Activated naive CD8-positive, alpha-beta T cell treated with anti-CD3 and anti-CD28 coated beads for 36 hours (primary cell): Measurements from ENCODE around the gene OR1I1. TPM values are rescaled to one million over a fixed set of nuclear protein-coding genes. Genes with fewer than 3 reads are reported as not detected.

Experiments
- DNase-seq: peaks from one replicate; pipeline ENCODE4 v3.0.0; 2021
- H3K27ac Mint-ChIP-seq: one replicate; pipeline ENCODE4 v1.8.0; 2022; ENCODE audit warnings: mild to moderate bottlenecking, moderate library complexity, mixed read lengths
- H3K27me3 Mint-ChIP-seq: one replicate; pipeline ENCODE4 v1.8.0; 2022; ENCODE audit warnings: mild to moderate bottlenecking, mixed read lengths
- H3K36me3 Mint-ChIP-seq: one replicate; pipeline ENCODE4 v1.8.0; 2021; ENCODE audit warnings: mild to moderate bottlenecking, mixed read lengths
- H3K4me1 Mint-ChIP-seq: one replicate; pipeline ENCODE4 v1.8.0; 2021; ENCODE audit warnings: mixed read lengths
- H3K4me3 Mint-ChIP-seq: one replicate; pipeline ENCODE4 v1.8.0; 2022; ENCODE audit warnings: mild to moderate bottlenecking, moderate library complexity, mixed read lengths
- H3K9me3 Mint-ChIP-seq: one replicate; pipeline ENCODE4 v1.8.0; 2022; ENCODE audit warnings: mixed read lengths
- total RNA-seq, 2 experiments: library from RNA; stranded (reverse); gene quantifications; one replicate each; pipeline ENCODE4 v1.2.3, GENCODE V29; 2021

The OR1I1 gene
- total RNA-seq, 2 experiments from 2014 or later, result not detected

- DNase-seq, result no peak
- peaks cover 4% of the 10 kb centered on the region for H3K36me3 Mint-ChIP-seq
- peaks cover 5% of the 10 kb centered on the region for H3K27me3 Mint-ChIP-seq
- no peak overlapping the region for H3K27ac Mint-ChIP-seq
- H3K4me1 Mint-ChIP-seq, result peaks cover 10% of the 10 kb centered on the region
- peaks cover 9% of the 10 kb centered on the region for H3K9me3 Mint-ChIP-seq
- H3K4me3 Mint-ChIP-seq, result no peak overlapping the region
Measured at GRCh38 chr19:15108845-15109767, 27.1 kb downstream of the OR1I1 start.

- Mint-ChIP-seq H3K9me3 (peaks cover 4% of the 10 kb centered on the region), H3K4me1 (peaks cover 10% of the 10 kb centered on the region), H3K36me3 (peaks cover 4% of the 10 kb centered on the region), H3K27ac (no peak overlapping the region), H3K27me3 (peaks cover 5% of the 10 kb centered on the region), H3K4me3 (no peak overlapping the region)
- DNase-seq, result no peak
Measured at GRCh38 chr19:15109768-15110417, 27.9 kb downstream of the OR1I1 start.

GRCh38 chr19:15110418-15110815, 28.4 kb downstream of the OR1I1 start:
- no peak for DNase-seq
- Mint-ChIP-seq H3K27me3 (peaks cover 5% of the 10 kb centered on the region), H3K4me3 (no peak overlapping the region), H3K27ac (no peak overlapping the region), H3K4me1 (peaks cover 10% of the 10 kb centered on the region), H3K36me3 (peaks cover 4% of the 10 kb centered on the region), H3K9me3 (peaks cover 4% of the 10 kb centered on the region)

GRCh38 chr19:15111758-15112157, 29.7 kb downstream of the OR1I1 start:
- Mint-ChIP-seq H3K27ac (peak overlapping the region; percentile 16), H3K27me3 (peaks cover 2% of the 10 kb centered on the region), H3K4me1 (peaks cover 8% of the 10 kb centered on the region), H3K9me3 (no peaks in the 10 kb centered on the region), H3K36me3 (peaks cover 4% of the 10 kb centered on the region), H3K4me3 (no peak overlapping the region)
- DNase-seq, result no peak

GRCh38 chr19:15112385-15112784, 30.4 kb downstream of the OR1I1 start:
- Mint-ChIP-seq H3K27me3 (no peaks in the 10 kb centered on the region), H3K9me3 (no peaks in the 10 kb centered on the region), H3K4me3 (no peak overlapping the region), H3K27ac (no peak overlapping the region), H3K36me3 (peaks cover 8% of the 10 kb centered on the region), H3K4me1 (peaks cover 5% of the 10 kb centered on the region)
- no peak for DNase-seq

GRCh38 chr19:15113245-15114152, 31.5 kb downstream of the OR1I1 start:
- no peaks in the 10 kb centered on the region for H3K27me3 Mint-ChIP-seq
- peaks cover 12% of the 10 kb centered on the region for H3K36me3 Mint-ChIP-seq
- H3K4me3 Mint-ChIP-seq, result no peak overlapping the region
- no peak overlapping the region for H3K27ac Mint-ChIP-seq
- no peaks in the 10 kb centered on the region for H3K4me1 Mint-ChIP-seq
- DNase-seq, result no peak
- H3K9me3 Mint-ChIP-seq, result no peaks in the 10 kb centered on the region

GRCh38 chr19:15114153-15114540, 32.1 kb downstream of the OR1I1 start:
- no peak overlapping the region for H3K27ac Mint-ChIP-seq
- H3K4me3 Mint-ChIP-seq, result no peak overlapping the region
- no peaks in the 10 kb centered on the region for H3K27me3 Mint-ChIP-seq
- DNase-seq, result no peak
- H3K36me3 Mint-ChIP-seq, result peaks cover 18% of the 10 kb centered on the region
- H3K4me1 Mint-ChIP-seq, result no peaks in the 10 kb centered on the region
- H3K9me3 Mint-ChIP-seq, result no peaks in the 10 kb centered on the region

GRCh38 chr19:15115080-15115479, 33.1 kb downstream of the OR1I1 start:
- H3K36me3 Mint-ChIP-seq, result peaks cover 26% of the 10 kb centered on the region
- H3K27ac Mint-ChIP-seq, result no peak overlapping the region
- H3K4me3 Mint-ChIP-seq, result no peak overlapping the region
- no peaks in the 10 kb centered on the region for H3K4me1 Mint-ChIP-seq
- H3K27me3 Mint-ChIP-seq, result no peaks in the 10 kb centered on the region
- no peak for DNase-seq
- no peaks in the 10 kb centered on the region for H3K9me3 Mint-ChIP-seq

- no peak overlapping the region for H3K4me3 Mint-ChIP-seq
- peaks cover 32% of the 10 kb centered on the region for H3K36me3 Mint-ChIP-seq
- H3K4me1 Mint-ChIP-seq, result no peaks in the 10 kb centered on the region
- no peaks in the 10 kb centered on the region for H3K9me3 Mint-ChIP-seq
- no peak for DNase-seq
- H3K27me3 Mint-ChIP-seq, result no peaks in the 10 kb centered on the region
- H3K27ac Mint-ChIP-seq, result no peak overlapping the region
Measured at GRCh38 chr19:15115762-15116615, 34.0 kb downstream of the OR1I1 start.

GRCh38 chr19:15116856-15117255, 34.8 kb downstream of the OR1I1 start:
- Mint-ChIP-seq H3K9me3 (no peaks in the 10 kb centered on the region), H3K27me3 (no peaks in the 10 kb centered on the region), H3K27ac (no peak overlapping the region), H3K4me1 (no peaks in the 10 kb centered on the region), H3K4me3 (no peak overlapping the region), H3K36me3 (peaks cover 35% of the 10 kb centered on the region)
- no peak for DNase-seq

GRCh38 chr19:15118248-15118647, 36.2 kb downstream of the OR1I1 start:
- DNase-seq, result no peak
- no peak overlapping the region for H3K4me3 Mint-ChIP-seq
- no peaks in the 10 kb centered on the region for H3K9me3 Mint-ChIP-seq
- H3K27me3 Mint-ChIP-seq, result no peaks in the 10 kb centered on the region
- no peak overlapping the region for H3K27ac Mint-ChIP-seq
- H3K4me1 Mint-ChIP-seq, result no peaks in the 10 kb centered on the region
- peaks cover 38% of the 10 kb centered on the region for H3K36me3 Mint-ChIP-seq

- DNase-seq, result no peak
- Mint-ChIP-seq H3K4me3 (no peak overlapping the region), H3K36me3 (peaks cover 38% of the 10 kb centered on the region), H3K4me1 (peaks cover 2% of the 10 kb centered on the region), H3K9me3 (no peaks in the 10 kb centered on the region), H3K27ac (no peak overlapping the region), H3K27me3 (no peaks in the 10 kb centered on the region)
Measured at GRCh38 chr19:15118789-15119494, 36.9 kb downstream of the OR1I1 start.

GRCh38 chr19:15120135-15121026, 38.4 kb downstream of the OR1I1 start:
- no peak for DNase-seq
- H3K36me3 Mint-ChIP-seq, result peaks cover 37% of the 10 kb centered on the region
- H3K27ac Mint-ChIP-seq, result peak overlapping the region; percentile 58
- H3K4me1 Mint-ChIP-seq, result peaks cover 9% of the 10 kb centered on the region
- no peaks in the 10 kb centered on the region for H3K9me3 Mint-ChIP-seq
- H3K27me3 Mint-ChIP-seq, result no peaks in the 10 kb centered on the region
- no peak overlapping the region for H3K4me3 Mint-ChIP-seq
